Heart right ventricle (tissue), 16 donors: ENCODE measurements around the gene OSBPL6. TPM values are rescaled to one million over a fixed set of nuclear protein-coding genes. Genes with fewer than 3 reads are reported as not detected.

Source experiments
- ATAC-seq, 8 donors: fragments of 200-7000 bp; cut with Tn5 transposase; one replicate each; pipeline ENCODE4 v1.9.1; 2020; ENCODE audit warnings: mild to moderate bottlenecking in 8 of 8, moderate library complexity in 8 of 8, moderate number of reproducible peaks in 1 of 8
- DNase-seq, 2 donors: peaks; one replicate each; pipeline ENCODE4 v3.0.0-alpha.2; 2020
- H3K27ac ChIP-seq, 10 donors: fragments of 200-600 bp; sonication (generic) in 2 of 10; one replicate each; pipeline versions ENCODE4 v1.5.0 to v1.8.0; 2020 to 2022; ENCODE audit warnings: mild to moderate bottlenecking in 3 of 10
- H3K27me3 ChIP-seq, 7 donors: fragments of 200-600 bp; one replicate each; pipeline ENCODE4 v1.8.0; 2021 to 2022; ENCODE audit warnings: mild to moderate bottlenecking in 2 of 7
- H3K36me3 ChIP-seq, 9 donors: fragments of 200-600 bp; sonication (generic) in 1 of 9; one replicate each; pipeline versions ENCODE4 v1.5.0 to v1.8.0; 2020 to 2022; ENCODE audit warnings: mild to moderate bottlenecking in 2 of 9
- H3K4me1 ChIP-seq, 9 donors: fragments of 200-600 bp; sonication (generic) in 1 of 9; one replicate each; pipeline versions ENCODE4 v1.5.0 to v1.8.0; 2020 to 2022; ENCODE audit warnings: mild to moderate bottlenecking in 4 of 9
- H3K4me3 ChIP-seq, 10 donors: fragments of 200-600 bp; sonication (generic) in 2 of 10; one replicate each; pipeline versions ENCODE4 v1.5.0 to v1.8.0; 2020 to 2022; ENCODE audit warnings: mild to moderate bottlenecking in 7 of 10, moderate library complexity in 2 of 10
- H3K9me3 ChIP-seq, 11 donors: fragments of 200-600 bp in 10 of 11; sonication (generic) in 2 of 11; one replicate each; pipeline versions ENCODE4 v1.5.0 to v1.8.0; 2013 to 2022; ENCODE audit warnings: mild to moderate bottlenecking in 2 of 11, control low read depth in 1 of 11, moderate library complexity in 1 of 11
- WGBS, 2 donors: extraction: QIAGEN DNeasy Blood & Tissue Kit; methylation state at CpG; one replicate each; pipeline ENCODE4 v1.1.7; 2013; ENCODE audit warnings: inconsistent platforms in 1 of 2; 5-methylcytosine and 5-hydroxymethylcytosine counted together
- intact Hi-C, 10 donors: fragments of 100-400 bp; cut with DNase I; formaldehyde crosslinking; loops; one replicate each; pipeline versions ENCODE4 v1.11.1 to v1.14.2; 2022
- polyA plus RNA-seq, 2 donors: library from polyadenylated mRNA; stranded (reverse); fragments of 200-250 nt; gene quantifications; one replicate each; pipeline ENCODE4 v1.2.3, GENCODE V29; 2013
- total RNA-seq, 10 donors: library from RNA; stranded (reverse); fragmentation: NEBNext Ultra II Directional in 3 of 10; extraction: Animal tissue kit (Norgen Biotek cat#: 25700) in 3 of 10; gene quantifications; one replicate each; pipeline versions ENCODE4 v1.2.1 to v1.2.4, GENCODE V29; 2021 to 2023
- TF ChIP-seq, protein P1 (sequence below), 9 donors: fragments of 200-600 bp; sonication (generic) in 2 of 9; IDR thresholded peaks; one replicate each; pipeline versions ENCODE4 v1.5.0 to v1.8.0; 2021 to 2022; ENCODE audit warnings: antibody characterized with exemption in 9 of 9, mild to moderate bottlenecking in 5 of 9, moderate library complexity in 1 of 9
- donor health status: Arrhythmogenic right ventricular cardiomyopathy.
- donor health status: ischemic (EF 13 %, LVEDD 7.1; RV severe dilation, severe dysfunction).
- donor health status: healthy with polysubstance abuse.
- donor health status: DM: no; HTN: yes; CAD: no.
- donor health status: DM: no; HTN: no; CAD: no.
- donor health status: ischemic (EF 25% LVEDD 6.9; RV normal size, moderate dysfunction).
- donor health status: ischemic (EF 25% LVEDD 5.7; RV mildly dilated, moderate dysfunction).
- donor health status: healthy.
- donor health status: DM: yes; HTN: yes; CAD: no.
- donor health status: Ischemic cardiomyopathy.
- donor health status: ischemic (EF 35%, LVEDD 5.7; RV mildly dilated, moderate dysfunction).
- donor health status: nonischemic (EF 11% LVEDD 7.7; RV severe dilation, severe dysfunction).
- donor health status: DM: yes; HTN: yes; CAD: no.
- donor health status: PGD.
- donor health status: ischemic (EF 29% LVEDD 5.4; RV normal size, mild dysfunction).
- donor health status: nonischemic (EF 23%, LVEDD 6.1; RV moderate dilation, normal function).

OSBPL6 gene
- total and polyA plus RNA-seq, 12 donors, result 1.1 to 8.0 (median 4.4) TPM

DNA sequence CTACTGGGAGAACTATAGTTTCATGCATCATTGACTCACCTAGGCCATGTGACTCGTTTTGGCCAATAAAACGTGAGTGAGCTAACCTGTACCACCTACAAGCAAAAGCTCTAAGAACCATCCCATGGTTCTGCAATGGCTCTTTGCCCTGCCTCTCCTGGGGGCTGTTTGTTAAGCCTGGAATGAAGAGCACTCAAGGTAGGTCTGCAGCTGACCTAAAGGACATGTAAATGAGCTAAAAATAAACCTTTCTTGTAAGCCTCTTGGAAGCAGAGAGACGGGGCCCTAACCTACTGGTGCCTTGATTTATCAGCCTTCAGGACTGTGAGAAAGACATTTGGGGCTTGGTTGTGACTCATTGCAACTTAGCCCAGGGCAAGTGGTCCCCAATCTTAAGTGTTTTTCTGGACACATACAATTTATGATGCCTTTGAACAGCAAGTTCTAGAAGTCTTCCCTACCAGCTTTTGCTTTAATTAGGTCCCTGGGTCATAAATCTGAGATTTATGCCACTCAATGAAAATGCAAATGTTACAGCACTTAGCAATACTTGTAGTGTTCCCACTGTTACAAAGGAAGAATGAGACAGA, 107.4 kb downstream of the OSBPL6 start:
- Histone ChIP-seq H3K27ac (no peak overlapping the region), H3K36me3 (no peaks in the 10 kb centered on the region), H3K4me3 (no peak overlapping the region), H3K9me3 (no peaks in the 10 kb centered on the region), H3K4me1 (peaks cover 0 to 10% (median 0%) of the 10 kb centered on the region in 9 donors), H3K27me3 (no peaks in the 10 kb centered on the region)
- TF ChIP-seq, protein P1, sequence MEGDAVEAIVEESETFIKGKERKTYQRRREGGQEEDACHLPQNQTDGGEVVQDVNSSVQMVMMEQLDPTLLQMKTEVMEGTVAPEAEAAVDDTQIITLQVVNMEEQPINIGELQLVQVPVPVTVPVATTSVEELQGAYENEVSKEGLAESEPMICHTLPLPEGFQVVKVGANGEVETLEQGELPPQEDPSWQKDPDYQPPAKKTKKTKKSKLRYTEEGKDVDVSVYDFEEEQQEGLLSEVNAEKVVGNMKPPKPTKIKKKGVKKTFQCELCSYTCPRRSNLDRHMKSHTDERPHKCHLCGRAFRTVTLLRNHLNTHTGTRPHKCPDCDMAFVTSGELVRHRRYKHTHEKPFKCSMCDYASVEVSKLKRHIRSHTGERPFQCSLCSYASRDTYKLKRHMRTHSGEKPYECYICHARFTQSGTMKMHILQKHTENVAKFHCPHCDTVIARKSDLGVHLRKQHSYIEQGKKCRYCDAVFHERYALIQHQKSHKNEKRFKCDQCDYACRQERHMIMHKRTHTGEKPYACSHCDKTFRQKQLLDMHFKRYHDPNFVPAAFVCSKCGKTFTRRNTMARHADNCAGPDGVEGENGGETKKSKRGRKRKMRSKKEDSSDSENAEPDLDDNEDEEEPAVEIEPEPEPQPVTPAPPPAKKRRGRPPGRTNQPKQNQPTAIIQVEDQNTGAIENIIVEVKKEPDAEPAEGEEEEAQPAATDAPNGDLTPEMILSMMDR (IDR thresholded peaks at IDR 0.05), result no peak
- intact Hi-C loops, result loop anchor here in 2 of 10 donors (10.0 kb wide), 1 partner anchor 113 kb away; no protein-coding TSS in a partner anchor
- DNase-seq (no peak), ATAC-seq (no peak)
- WGBS, 2 donors, result 71 to 77% methylated on average over 3 of the region's 3 CpGs

DNA sequence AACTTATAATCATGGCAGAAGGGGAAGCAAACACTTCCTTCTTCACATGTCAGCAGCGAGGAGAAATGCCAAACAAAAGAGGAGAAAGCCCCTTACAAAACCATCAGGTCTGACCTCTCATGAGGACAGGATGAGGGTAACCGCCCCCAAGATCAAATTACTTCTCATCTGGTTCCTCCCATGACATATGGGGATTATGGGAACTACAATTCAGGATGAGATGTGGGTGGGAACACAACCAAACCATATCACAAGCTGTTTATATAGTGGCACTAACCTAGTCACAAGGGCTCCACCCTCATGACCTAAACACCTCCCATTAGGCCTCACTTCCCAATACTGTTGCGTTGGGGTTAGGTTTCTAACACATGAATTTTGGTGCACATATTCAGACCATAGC, 110.0 kb downstream of the OSBPL6 start:
- WGBS, 2 donors, result 74 to 78% methylated on average over 3 of the region's 3 CpGs
- ATAC-seq (no peak), DNase-seq (no peak)
- intact Hi-C loops, result loop anchor here in 2 of 10 donors (10.0 kb wide), 1 partner anchor 110 kb away; no protein-coding TSS in a partner anchor
- peaks cover 0 to 8% (median 0%) of the 10 kb centered on the region in 9 donors for H3K4me1 ChIP-seq
- no peak overlapping the region for H3K4me3 ChIP-seq
- H3K9me3 ChIP-seq, result no peaks in the 10 kb centered on the region
- no peak overlapping the region for H3K27ac ChIP-seq
- no peaks in the 10 kb centered on the region for H3K36me3 ChIP-seq
- H3K27me3 ChIP-seq, result no peaks in the 10 kb centered on the region
- TF ChIP-seq, protein P1 (IDR thresholded peaks at IDR 0.05), result no peak

DNA sequence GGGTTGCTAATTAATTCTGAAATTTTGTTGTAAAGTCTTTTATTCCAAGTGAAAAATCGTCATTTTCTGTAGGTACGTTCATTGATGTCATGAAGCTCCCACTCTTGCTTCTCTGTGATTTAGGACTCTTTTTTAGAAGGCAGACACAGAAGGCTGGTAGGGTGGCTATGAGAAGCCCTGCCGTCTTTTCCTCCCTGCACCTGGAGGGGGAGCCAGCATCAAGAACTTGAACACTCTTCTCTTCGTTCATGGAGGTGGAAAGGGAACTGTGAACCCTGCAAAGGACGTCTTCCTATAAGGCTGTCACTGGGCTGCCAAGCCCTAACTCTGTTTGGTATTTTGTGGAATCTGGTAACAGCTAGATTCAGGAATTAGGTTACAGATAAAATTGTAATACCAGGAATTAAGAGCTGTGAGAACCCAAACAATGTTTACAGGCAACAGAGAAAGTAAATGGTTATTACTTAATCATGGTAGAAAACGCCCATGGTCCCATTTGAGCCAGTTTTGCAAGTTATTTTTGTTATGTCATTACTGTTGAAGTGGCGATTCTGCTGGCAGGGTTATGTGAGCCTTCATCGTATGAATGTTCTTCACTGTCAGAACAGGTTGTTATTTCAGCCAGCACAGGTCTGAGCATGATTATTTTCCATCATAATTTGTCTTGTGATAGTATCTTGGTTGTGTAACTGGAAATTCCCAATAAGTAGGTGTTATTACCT, 112.2 kb downstream of the OSBPL6 start:
- intact Hi-C loops, result loop anchor here in 2 of 10 donors (10.0 kb wide), 1 partner anchor 108 kb away; no protein-coding TSS in a partner anchor
- no peaks in the 10 kb centered on the region for H3K27me3 ChIP-seq
- TF ChIP-seq, protein P1 (IDR thresholded peaks at IDR 0.05), result peak in 8 of 9 donors; percentile 8 to 57 (median 47)
- H3K4me3 ChIP-seq, result no peak overlapping the region
- H3K9me3 ChIP-seq, result no peaks in the 10 kb centered on the region
- DNase-seq (peak in 1 of 2 donors; percentile 19), ATAC-seq (peak in 4 of 8 donors; percentile 58 to 71 (median 66))
- H3K36me3 ChIP-seq, result no peaks in the 10 kb centered on the region
- peaks cover 0 to 8% (median 0%) of the 10 kb centered on the region in 9 donors for H3K4me1 ChIP-seq
- H3K27ac ChIP-seq, result no peak overlapping the region
- 45 to 53% methylated on average over 8 of the region's 8 CpGs for WGBS, 2 donors

DNA sequence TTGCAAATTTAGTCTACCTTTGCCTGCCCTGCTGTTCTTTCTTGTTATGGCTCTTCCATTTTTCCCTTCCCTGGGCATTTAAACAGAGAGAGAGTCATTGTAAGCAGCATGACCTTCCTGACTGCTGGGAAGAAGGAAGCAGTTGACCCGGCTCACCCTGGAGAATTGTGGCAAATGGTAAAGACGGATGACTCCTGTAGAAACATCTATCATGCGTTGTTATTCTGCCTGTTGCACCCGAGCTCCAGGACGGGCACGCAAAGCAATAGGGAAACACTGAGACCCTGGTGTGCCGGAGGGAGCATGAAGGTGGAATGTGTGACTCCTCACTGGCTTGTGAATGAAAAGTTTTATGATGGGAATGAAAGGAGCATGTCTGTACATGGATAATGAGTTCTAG, 113.3 kb downstream of the OSBPL6 start:
- no peaks in the 10 kb centered on the region for H3K36me3 ChIP-seq
- intact Hi-C loops, result loop anchor here in 3 of 10 donors (2.0 to 10.0 kb wide), 2 partner anchors 107 to 249 kb away; no protein-coding TSS in a partner anchor

More for the DNA sequence above, 113.3 kb downstream of the OSBPL6 start:
- 69 to 72% methylated on average over 7 of the region's 7 CpGs for WGBS, 2 donors
- Histone ChIP-seq H3K27me3 (no peaks in the 10 kb centered on the region), H3K9me3 (no peaks in the 10 kb centered on the region), H3K27ac (no peak overlapping the region), H3K4me1 (peaks cover 0 to 8% (median 0%) of the 10 kb centered on the region in 9 donors), H3K4me3 (no peak overlapping the region)
- no peak for DNase-seq
- ATAC-seq, result no peak
- TF ChIP-seq, protein P1 (IDR thresholded peaks at IDR 0.05), result no peak
